ENCODE data around the gene TRPV3.

The TRPV3 gene

GRCh38 chr17:3506054-3506453 is 51.6 kb downstream of the TRPV3 start:
- no peak overlapping the region for H3K27ac ChIP-seq (ENCODE audit: extremely low read depth, low read depth, low read length)
- ChIA-PET CTCF (no interaction called here), POLR2A (no interaction called here)
- H3K4me1 ChIP-seq (ENCODE audit: control insufficient read depth, insufficient read depth, low read length), result no peaks in the 10 kb centered on the region
- TF ChIP-seq ZEB2 (tag by site-specific recombination; IDR thresholded peaks at IDR 0.05) (no peak), ZNF221 (tag by site-specific recombination; IDR thresholded peaks at IDR 0.05; ENCODE audit: borderline replicate concordance) (no peak)
- TF ChIP-seq, protein P1, sequence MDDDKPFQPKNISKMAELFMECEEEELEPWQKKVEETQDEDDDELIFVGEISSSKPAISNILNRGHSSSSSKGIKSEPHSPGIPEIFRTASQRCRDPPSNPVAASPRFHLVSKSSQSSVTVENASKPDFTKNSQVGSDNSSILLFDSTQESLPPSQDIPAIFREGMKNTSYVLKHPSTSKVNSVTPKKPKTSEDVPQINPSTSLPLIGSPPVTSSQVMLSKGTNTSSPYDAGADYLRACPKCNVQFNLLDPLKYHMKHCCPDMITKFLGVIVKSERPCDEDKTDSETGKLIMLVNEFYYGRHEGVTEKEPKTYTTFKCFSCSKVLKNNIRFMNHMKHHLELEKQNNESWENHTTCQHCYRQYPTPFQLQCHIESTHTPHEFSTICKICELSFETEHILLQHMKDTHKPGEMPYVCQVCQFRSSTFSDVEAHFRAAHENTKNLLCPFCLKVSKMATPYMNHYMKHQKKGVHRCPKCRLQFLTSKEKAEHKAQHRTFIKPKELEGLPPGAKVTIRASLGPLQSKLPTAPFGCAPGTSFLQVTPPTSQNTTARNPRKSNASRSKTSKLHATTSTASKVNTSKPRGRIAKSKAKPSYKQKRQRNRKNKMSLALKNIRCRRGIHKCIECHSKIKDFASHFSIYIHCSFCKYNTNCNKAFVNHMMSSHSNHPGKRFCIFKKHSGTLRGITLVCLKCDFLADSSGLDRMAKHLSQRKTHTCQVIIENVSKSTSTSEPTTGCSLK (tag by site-specific recombination; IDR thresholded peaks at IDR 0.05), result no peak
- no peak overlapping the region for H3K4me3 ChIP-seq (ENCODE audit: low read depth, low read length)
- no peaks in the 10 kb centered on the region; the same call in 1 of the 2 replicates for H3K9me3 ChIP-seq (ENCODE audit: control insufficient read depth, insufficient read depth, low read depth, low read length)
- H3K36me3 ChIP-seq (ENCODE audit: control insufficient read depth in 2 of 2, insufficient read depth in 1 of 2, low read length in 2 of 2), result no peaks in the 10 kb centered on the region

DNA sequence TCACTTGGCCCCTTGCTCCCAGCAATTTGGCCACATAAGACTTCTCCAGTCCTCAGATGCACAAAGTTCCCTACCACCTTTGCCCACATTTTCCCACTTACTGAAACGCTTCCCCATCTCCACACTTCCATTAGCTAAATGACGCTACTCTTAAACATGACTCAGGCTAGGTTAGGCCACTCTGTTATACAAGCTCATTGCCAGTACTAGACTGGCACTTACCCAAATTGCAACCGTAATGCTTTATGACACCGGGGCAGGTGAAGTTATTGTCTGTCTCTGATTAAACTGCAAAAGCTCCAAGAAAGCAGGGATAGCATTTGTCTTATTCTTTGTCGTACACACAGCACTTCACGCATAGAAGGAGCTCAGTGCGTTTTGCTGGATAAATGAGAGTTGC is 52.6 kb downstream of the TRPV3 start:
- no peak overlapping the region for H3K4me3 ChIP-seq (ENCODE audit: low read depth, low read length)
- no peak for TF ChIP-seq ZNF211 (tag by site-specific recombination; IDR thresholded peaks at IDR 0.05; ENCODE audit: low read depth)
- no peak for TF ChIP-seq MEIS1 (CRISPR knock-in tag; IDR thresholded peaks at IDR 0.05; ENCODE audit: borderline replicate concordance)
- TF ChIP-seq HOXD13 (CRISPR knock-in tag; IDR thresholded peaks at IDR 0.05; ENCODE audit: borderline replicate concordance), result no peak
- TF ChIP-seq ZNF18 (tag by site-specific recombination; IDR thresholded peaks at IDR 0.05), result no peak
- TF ChIP-seq ZNF561 (tag by site-specific recombination; IDR thresholded peaks at IDR 0.05; ENCODE audit: borderline replicate concordance), result no peak
- no peak for TF ChIP-seq ZNF629 (tag by site-specific recombination; IDR thresholded peaks at IDR 0.05)
- TF ChIP-seq ZNF169 (tag by site-specific recombination; IDR thresholded peaks at IDR 0.05), result no peak
- no peak for TF ChIP-seq SALL2 (tag by site-specific recombination; IDR thresholded peaks at IDR 0.05; ENCODE audit: borderline replicate concordance)
- CTCF ChIA-PET, result no interaction called here
- POLR2A ChIA-PET, result no interaction called here
- no peaks in the 10 kb centered on the region; the same call in 1 of the 2 replicates for H3K9me3 ChIP-seq (ENCODE audit: control insufficient read depth, insufficient read depth, low read depth, low read length)
- H3K4me1 ChIP-seq (ENCODE audit: control insufficient read depth, insufficient read depth, low read length), result no peaks in the 10 kb centered on the region
- no peak overlapping the region for H3K27ac ChIP-seq (ENCODE audit: extremely low read depth, low read depth, low read length)
- H3K36me3 ChIP-seq (ENCODE audit: control insufficient read depth in 2 of 2, insufficient read depth in 1 of 2, low read length in 2 of 2), result no peaks in the 10 kb centered on the region

DNA sequence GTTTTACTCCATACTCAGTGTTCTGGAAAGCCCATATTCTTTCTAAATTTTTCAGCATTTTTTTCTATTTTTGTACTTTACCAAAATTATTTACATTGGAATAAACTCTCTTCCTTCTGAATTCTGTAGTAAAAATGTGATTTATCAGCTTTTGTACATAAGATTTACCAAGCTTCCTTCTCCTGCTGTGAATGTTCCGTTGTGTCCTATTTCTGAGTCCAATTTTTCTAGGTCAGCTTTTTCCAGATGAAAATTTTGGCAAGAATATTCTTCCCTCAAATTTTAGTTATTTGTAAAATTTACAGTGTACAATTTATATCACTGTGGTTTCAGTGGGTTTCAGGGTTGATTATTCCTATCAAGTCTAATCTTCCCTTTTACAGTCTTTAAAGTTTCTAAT is 54.3 kb downstream of the TRPV3 start:
- CTCF ChIA-PET, result interaction anchor here (0.6 kb wide), 1 partner anchor 452 kb away, joined by 3 read pairs; no protein-coding TSS in a partner anchor
- H3K36me3 ChIP-seq (ENCODE audit: control insufficient read depth in 2 of 2, insufficient read depth in 1 of 2, low read length in 2 of 2), result no peaks in the 10 kb centered on the region
- no peak for TF ChIP-seq ZNF114 (tag by site-specific recombination; IDR thresholded peaks at IDR 0.05)
- TF ChIP-seq, protein P2, sequence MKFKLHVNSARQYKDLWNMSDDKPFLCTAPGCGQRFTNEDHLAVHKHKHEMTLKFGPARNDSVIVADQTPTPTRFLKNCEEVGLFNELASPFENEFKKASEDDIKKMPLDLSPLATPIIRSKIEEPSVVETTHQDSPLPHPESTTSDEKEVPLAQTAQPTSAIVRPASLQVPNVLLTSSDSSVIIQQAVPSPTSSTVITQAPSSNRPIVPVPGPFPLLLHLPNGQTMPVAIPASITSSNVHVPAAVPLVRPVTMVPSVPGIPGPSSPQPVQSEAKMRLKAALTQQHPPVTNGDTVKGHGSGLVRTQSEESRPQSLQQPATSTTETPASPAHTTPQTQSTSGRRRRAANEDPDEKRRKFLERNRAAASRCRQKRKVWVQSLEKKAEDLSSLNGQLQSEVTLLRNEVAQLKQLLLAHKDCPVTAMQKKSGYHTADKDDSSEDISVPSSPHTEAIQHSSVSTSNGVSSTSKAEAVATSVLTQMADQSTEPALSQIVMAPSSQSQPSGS (tag by site-specific recombination; IDR thresholded peaks at IDR 0.05; ENCODE audit: low read depth), result no peak
- TF ChIP-seq, protein P3, sequence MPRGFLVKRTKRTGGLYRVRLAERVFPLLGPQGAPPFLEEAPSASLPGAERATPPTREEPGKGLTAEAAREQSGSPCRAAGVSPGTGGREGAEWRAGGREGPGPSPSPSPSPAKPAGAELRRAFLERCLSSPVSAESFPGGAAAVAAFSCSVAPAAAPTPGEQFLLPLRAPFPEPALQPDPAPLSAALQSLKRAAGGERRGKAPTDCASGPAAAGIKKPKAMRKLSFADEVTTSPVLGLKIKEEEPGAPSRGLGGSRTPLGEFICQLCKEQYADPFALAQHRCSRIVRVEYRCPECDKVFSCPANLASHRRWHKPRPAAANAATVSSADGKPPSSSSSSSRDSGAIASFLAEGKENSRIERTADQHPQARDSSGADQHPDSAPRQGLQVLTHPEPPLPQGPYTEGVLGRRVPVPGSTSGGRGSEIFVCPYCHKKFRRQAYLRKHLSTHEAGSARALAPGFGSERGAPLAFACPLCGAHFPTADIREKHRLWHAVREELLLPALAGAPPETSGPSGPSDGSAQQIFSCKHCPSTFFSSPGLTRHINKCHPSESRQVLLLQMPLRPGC (tag by site-specific recombination; IDR thresholded peaks at IDR 0.05), result no peak
- no peak for TF ChIP-seq ZNF292 (tag by site-specific recombination; IDR thresholded peaks at IDR 0.05; ENCODE audit: borderline replicate concordance, low read depth)
- TF ChIP-seq ZNF660 (tag by site-specific recombination; IDR thresholded peaks at IDR 0.05), result no peak
- TF ChIP-seq, protein P4, sequence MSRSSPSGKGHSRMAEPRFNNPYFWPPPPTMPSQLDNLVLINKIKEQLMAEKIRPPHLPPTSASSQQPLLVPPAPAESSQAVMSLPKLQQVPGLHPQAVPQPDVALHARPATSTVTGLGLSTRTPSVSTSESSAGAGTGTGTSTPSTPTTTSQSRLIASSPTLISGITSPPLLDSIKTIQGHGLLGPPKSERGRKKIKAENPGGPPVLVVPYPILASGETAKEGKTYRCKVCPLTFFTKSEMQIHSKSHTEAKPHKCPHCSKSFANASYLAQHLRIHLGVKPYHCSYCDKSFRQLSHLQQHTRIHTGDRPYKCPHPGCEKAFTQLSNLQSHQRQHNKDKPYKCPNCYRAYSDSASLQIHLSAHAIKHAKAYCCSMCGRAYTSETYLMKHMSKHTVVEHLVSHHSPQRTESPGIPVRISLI (tag by site-specific recombination; IDR thresholded peaks at IDR 0.05), result no peak
- TF ChIP-seq, protein P5, sequence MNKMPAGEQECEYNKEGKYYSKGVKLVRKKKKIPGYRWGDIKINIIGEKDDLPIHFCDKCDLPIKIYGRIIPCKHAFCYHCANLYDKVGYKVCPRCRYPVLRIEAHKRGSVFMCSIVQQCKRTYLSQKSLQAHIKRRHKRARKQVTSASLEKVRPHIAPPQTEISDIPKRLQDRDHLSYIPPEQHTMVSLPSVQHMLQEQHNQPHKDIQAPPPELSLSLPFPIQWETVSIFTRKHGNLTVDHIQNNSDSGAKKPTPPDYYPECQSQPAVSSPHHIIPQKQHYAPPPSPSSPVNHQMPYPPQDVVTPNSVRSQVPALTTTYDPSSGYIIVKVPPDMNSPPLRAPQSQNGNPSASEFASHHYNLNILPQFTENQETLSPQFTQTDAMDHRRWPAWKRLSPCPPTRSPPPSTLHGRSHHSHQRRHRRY (tag by site-specific recombination; IDR thresholded peaks at IDR 0.05), result no peak
- TF ChIP-seq ZNF426 (tag by site-specific recombination; IDR thresholded peaks at IDR 0.05), result no peak
- TF ChIP-seq ZNF133 (tag by site-specific recombination; IDR thresholded peaks at IDR 0.05), result no peak
- TF ChIP-seq ZNF830 (tag by site-specific recombination; IDR thresholded peaks at IDR 0.05; ENCODE audit: low read depth), result no peak
- TF ChIP-seq ZEB2 (tag by site-specific recombination; IDR thresholded peaks at IDR 0.05), result no peak
- TF ChIP-seq ZNF324 (tag by site-specific recombination; IDR thresholded peaks at IDR 0.05), result no peak
- no peak for TF ChIP-seq GLIS1 (tag by site-specific recombination; IDR thresholded peaks at IDR 0.05)

More for the DNA sequence above, 54.3 kb downstream of the TRPV3 start:
- Histone ChIP-seq H3K9me3 (ENCODE audit: control insufficient read depth, insufficient read depth, low read depth, low read length) (no peaks in the 10 kb centered on the region), H3K27ac (ENCODE audit: extremely low read depth, low read depth, low read length) (no peak overlapping the region), H3K4me1 (ENCODE audit: control insufficient read depth, insufficient read depth, low read length) (no peaks in the 10 kb centered on the region), H3K4me3 (ENCODE audit: low read depth, low read length) (no peak overlapping the region)
- POLR2A ChIA-PET, result no interaction called here

Data from HEK293 (cell line).